HG03066 (cell line): Measurements from ENCODE around the gene KRTAP5-5.

ENCODE experiments used
- ATAC-seq: cut with Tn5 transposase; IDR thresholded peaks from one replicate; pipeline ENCODE4 v1.9.1; 2021; ENCODE audit warnings: low read depth; ENCODE audit not compliant: unreplicated experiment

KRTAP5-5 gene

DNA sequence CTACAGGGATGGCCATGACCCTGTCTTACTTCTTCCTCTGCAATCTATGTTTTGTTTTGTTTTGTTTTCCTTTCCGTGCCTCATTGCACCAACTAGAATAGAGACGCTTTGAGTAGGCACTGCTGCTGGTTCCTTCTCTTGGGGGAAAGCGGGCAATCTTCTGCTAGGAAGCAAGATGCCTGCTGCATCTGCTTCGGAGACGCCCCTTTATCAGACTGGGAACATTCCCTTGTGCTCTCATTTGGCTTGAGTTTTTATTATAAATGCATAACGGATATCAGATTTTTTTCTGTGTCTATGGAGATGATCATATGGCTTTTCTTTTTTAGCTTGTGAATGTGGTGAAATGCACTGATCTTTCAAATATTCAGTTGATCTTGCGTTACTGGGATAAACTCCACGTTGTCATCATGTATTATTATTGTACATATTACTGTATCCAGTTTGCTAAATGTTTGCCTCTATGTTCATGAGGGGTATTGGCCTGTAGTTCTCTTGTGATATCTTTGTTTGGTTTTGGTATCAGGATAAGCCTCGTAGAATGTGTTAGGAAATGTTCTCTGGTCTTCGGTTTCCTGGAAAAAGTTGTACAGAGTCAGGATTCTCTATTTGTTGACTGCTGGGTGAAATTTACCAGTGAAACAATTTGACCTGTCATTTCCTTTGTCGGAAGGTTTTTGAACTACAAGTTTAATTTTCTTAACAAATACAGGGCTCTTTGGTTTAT is 44.0 kb downstream of the KRTAP5-5 start:
- no peak for ATAC-seq

DNA sequence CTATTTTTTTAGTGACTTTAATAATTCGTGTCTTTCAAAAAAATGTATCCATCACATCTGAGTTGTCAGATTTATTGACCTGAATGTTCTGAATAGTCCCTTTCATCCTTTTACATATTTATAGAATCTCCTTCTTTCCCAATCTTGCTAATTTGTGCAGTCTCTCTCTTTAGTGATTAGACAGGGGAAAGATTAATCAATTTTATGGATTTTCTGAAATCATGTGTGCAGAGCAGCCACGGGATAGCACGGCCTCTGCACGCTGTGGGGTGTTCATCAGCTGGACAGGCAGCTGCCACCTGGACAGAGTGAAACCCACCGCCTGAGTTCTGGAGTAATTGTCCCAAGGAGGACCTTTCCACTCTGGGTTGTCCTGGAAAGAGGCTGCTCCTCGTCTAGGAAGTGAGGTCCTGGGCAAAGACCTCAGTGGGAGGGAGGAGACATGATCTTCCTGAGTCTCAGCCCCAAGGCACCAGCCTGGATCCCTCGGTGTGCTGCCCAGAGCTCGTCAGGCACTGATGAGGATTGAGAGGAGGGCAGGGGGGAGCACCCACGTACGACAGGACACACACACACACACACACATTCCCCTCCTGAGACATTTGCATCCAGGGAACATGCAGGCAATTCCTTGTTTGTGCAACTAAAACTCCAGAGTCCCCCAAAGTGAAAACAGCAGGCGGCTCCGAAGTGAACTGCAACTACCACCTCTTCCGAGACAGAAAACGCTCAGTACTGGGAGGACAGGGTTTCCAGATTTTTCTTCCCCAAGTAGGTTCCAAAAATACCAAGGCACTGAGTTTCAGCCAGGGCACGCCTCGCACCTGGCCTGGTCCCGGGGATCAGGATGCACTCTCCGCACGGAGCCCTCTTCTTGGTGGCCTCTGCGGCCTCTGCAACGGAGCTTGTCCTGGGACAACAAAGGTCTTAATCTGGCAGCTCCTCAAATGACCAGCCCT is 44.9 kb downstream of the KRTAP5-5 start:
- no peak for ATAC-seq

DNA sequence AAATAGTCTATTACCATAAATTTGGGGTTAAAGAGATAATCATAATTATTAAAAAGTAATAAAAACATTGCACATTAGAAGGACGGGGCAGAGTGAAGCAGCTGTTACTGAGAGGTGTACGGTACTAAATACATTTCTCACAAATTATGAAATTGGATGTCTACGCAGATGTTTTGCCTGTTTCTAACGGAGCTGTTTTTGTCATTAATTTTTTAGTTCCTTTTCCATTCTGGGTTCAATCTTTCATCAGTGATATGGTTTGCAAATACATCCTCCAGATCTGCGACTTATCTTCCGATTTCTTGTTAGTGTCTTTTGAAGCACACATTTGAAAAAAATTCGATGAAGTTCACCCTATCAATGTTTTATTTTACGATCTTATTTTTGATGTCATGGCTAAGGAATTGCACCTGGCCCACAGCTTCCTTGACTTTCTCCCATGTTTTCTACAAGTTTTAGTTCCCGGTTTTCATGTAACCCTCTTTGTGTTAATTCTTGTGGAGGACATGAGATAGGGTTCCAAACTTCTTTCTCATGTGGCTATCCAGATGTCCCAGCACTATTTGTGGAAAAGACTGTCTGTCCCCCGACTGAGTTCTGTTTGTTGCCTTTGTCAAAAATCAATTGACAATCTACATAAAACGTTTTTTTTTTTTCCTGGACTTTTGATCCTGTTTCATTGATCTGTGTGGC is 46.1 kb downstream of the KRTAP5-5 start:
- ATAC-seq: no peak

DNA sequence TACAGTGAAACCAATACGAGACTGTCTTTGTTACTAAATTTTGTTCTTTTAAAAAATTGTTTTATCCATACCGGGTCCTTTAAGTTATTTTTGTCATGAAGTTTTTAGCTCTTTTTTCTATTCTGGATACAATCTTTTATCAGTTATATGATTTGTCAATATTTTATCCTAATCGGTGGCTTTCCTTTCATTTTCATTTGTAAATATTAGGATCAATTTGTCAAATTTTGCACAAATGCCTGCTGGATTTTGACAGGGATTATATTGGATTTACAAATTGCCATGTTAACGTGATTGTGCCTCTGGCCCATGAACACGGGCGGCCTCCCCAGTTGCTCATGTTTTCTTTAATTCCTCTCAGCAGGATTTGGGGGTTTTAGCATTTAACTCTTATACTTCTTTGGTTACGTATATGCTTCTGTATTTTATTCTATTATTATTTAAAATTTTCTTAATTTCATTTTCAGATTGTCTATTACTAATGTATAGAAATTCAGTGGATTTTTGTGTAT is 46.7 kb downstream of the KRTAP5-5 start:
- ATAC-seq: no peak

DNA sequence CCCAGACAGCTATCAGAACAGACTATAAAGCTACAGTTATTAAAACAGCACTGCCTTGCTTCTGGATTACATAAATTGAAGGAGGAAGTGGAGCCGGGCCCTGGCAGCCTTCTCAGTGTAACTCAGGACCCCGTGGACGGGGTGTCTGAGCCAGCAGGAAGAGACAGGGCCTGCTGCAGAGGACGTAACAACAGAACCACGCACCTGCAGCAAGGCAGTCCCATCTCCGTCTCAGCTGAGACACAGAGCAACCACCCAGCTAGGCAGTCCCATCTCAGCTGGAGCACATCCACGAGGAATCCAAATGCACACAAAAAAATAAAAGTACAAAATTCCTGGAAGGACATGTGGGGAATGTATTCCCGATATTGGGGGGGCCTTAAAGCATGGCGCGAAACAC is 50.3 kb downstream of the KRTAP5-5 start:
- ATAC-seq: no peak
